OCI-M1 (cell line): ENCODE measurements around the gene DGKG.
A peak's percentile ranks its signal among the peaks of the same experiment; 100 is the strongest.

Experiments
- DNase-seq: peaks from one replicate; lab custom pipeline; 2025; lab: John Stamatoyannopoulos, UW

Gene DGKG

DNA sequence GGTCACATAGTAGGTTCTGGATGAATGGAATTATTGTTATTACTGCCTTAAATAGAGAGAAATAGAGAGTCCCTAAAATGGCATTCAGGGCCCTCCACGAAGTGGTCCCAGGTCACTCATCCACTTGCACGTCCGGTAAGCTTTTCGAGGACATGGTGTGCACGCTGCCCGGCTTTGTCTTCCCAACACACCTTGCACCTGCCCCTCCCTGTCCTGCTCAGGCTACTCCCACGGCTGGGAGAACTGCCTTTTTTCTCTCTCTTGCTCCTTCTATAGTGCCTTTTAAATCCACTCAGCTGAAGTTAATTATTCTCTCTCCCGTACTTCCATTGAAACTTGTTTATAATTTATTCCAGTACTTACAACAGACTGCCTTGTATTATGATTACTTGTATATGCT, 5.6 kb upstream of the DGKG start:
- no peak for DNase-seq

DNA sequence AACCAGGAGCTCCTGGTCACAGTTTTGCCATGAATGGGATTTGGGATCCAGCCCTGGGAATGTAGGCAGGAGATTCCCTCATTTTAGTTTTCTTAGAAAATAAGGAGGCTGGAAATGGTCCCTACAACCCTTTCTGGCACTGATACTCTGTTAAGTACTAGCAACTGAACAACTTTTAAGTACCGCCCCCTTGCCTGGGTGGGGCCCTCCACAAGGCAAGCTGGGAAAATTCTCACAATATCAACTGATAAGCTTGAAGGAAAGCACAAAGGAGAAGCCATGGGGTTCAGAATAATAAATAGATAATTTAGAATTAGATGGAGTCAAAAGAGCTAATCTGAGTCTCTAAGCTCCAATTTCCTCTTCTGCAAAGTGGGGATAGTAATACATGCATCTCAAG, 4.2 kb upstream of the DGKG start:
- peak; percentile 0 for DNase-seq

DNA sequence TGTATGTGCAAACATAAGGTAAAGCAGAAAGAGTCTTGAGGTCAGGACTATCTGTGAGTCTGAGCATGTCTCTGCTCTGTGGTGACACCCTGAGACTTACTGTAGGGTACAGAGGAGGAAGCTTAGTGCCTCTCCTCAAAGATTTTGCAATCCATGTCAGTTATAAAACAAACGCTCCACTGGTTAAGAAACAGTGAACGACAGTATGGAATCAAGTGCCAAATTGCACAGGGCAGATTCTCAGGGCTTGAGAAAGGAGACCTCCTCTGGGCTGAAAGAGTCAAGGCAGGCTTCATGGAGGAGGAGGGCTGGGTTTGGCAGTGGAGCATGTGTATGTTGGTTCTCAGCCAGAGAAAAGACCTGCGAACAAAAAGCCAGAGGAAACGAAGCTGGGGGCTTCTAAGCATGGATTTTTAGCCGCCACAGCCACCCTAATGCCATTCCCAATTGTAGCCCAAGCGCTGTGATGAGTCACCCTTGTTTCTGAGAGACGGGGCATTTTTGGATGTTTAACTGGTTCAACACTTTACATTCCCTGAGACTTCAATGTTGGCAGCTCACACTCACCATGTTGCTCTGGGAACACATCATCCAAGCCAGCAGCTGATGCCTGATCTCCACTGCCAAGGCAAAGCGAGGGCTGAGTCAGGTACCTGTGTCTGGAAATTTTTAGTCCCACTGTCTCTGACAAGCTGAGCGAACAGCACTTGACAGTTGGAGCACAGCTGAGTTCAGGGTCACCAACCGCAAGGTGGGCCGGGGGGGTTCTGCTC, 3.4 kb upstream of the DGKG start:
- no peak for DNase-seq

DNA sequence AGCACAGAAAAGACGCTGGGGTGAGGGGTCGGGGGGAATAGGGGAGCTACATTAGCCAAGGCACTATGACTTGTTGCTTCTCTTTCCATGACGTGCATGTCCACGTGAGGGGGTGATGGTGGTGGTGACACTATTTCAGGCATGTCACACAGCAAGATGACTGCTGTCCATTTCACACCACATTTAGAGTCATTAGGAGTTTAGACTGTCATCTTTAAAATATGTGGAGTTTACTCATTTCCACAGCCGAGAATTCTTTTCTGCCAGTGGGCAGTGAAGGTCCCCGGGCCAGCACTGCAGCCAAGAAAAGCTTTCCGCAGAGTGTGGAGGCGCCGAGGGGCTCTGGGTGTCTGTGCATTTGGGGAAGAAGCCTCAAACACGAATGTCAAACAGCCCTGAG, 954 bp upstream of the DGKG start:
- no peak for DNase-seq

DNA sequence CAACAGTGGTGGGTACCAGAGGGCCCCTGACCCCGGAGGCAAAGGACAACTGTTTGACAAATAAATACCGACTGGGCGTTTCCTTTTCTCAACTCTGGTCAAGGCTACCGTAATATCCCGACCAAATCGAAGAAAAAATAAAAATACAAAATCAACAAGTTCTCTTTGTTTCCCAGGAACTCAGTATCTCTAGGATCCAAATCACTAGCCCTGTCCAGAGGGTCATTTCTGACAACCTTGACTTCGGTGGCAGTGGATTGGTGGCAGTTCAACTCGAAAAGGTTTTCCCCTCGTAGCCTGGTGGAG, 456 bp upstream of the DGKG start:
- DNase-seq, result no peak

DNA sequence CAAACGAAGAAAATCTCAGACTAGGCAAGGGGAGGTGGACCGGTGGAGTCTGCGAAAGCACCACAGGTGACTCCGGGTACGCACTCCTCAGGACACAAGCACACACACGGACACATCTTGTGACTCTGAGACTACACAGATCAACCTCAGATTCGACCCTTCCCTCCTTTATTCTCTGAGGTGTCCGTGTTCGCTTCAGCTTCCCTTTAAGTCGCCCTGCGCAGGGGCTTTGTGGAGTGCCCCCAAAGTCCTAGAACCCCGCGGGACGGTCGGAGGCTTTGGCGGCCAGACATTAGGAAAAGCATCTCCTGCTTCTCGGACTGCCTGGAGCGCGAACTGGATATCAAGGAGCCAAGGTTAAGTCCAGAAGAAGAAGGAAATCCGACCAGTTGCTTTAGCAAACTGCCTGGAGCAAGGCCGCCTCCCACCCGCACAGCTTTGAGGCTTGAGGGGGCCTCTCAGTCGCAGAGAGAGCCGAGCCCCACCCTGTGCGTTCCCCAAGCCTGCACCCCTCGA, 730 bp downstream of the DGKG start:
- DNase-seq, result no peak

DNA sequence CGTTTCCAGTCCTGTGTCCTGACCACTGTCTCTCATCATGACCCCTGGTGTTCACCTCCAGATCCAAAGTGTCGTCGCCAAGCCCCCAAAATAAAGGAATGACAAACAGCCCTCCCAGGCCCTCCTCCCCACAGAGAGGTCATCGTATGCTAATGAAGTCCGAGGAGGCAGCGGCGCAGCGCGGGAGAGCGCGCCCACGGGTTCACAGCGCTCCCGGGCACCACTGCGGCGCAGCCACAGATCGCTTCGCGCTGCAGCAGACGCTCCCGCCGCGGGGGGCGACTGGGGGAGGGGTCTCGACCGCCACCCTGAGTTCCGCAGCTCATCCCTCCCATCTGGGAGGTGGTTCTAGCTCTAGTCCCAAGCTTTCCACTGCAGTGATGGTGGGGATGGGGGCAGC, 1.3 kb downstream of the DGKG start:
- DNase-seq, result no peak

DNA sequence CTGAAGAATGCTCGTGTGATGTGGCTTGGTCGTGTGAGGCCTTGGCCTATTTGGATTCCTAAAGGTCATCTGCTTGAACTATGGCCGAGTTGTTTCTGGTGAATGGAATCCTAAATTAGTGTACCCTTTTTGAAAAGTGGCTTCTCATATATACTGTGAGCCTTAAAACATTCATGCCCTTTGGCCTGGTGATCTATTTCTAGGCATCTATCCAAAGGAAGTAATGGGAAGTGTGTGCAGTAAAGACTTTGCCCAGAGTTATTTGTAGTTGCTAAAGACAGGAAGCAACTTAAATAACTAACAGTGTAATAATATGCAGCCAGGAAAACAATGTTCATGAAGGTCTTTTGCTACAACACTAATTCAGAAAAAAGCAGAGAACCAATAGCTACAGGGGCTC, 3.0 kb downstream of the DGKG start:
- no peak for DNase-seq

DNA sequence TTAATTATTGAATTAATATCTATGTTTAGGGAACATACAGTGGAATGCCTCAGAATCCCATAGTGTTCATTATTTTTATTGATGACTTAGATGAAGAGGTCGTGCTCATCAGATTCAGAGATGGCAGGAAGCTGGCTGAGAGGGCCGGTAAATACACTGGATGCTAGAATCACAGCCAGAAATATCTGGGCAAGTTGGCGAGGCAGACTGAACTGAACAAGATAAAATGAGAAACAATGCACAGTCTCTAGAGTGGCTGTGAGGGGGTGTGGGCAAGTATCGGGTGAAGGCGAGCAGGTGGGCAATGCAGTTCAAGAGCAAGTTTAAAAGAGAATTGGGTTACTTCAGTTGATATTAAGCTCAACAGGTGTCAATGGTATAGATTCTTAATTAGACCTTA, 5.9 kb downstream of the DGKG start:
- no peak for DNase-seq

DNA sequence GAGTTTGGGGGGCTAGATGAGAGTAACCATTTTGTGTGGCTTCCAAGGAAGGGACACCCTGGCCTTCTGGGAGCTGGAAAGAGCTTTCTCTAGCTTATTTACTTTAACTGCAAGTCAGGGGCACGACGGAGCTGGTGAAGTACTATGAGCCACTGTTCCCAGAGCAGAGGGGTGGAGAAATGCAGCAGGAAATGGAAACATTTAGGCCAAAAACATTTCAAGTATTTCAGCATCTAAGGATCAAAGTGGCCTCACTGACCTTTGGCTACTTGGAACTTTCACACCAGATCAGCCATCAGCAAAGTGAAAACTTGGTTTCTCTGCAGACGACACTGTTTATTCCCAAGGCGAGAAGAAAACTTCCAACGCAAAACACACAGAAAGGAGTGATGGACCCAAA, 7.9 kb downstream of the DGKG start:
- no peak for DNase-seq

DNA sequence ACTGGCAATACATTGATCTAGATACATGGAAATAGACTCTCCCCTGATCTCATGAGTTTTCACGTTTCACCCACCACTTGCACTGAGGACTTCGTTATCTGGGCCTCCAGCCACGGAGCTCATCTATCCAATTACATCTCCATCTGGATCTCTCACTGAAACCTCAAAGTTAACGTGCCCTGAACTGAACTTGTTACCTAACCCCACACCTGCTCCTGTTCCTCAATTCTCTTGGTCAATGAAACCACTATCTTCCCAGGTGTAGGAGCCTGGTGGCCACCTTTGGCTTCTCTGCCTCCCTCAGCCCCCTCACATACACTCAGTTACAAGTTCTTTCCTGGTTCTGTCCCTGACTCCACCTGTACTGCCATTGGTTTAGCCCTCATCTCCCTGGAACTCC, 9.7 kb downstream of the DGKG start:
- DNase-seq, result no peak

DNA sequence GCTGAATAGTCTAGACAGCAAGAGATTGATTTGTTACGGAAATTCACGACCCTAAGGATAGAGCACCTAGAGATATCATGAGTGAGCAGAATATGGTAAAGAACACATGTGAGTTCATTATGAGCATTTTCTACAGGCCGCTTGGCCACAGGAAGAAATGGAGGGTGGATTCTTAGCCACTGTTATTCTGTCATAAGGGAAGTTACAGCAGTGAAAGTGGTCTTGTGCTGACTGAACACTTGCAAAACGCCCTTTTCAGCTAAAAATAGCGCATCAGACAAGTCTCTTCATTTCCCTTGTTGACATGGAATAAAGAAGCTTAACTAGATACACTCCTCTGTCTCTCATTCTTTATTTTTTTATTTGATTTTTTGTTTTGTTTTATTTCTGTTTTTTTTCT, 19.8 kb downstream of the DGKG start:
- DNase-seq, result no peak

DNA sequence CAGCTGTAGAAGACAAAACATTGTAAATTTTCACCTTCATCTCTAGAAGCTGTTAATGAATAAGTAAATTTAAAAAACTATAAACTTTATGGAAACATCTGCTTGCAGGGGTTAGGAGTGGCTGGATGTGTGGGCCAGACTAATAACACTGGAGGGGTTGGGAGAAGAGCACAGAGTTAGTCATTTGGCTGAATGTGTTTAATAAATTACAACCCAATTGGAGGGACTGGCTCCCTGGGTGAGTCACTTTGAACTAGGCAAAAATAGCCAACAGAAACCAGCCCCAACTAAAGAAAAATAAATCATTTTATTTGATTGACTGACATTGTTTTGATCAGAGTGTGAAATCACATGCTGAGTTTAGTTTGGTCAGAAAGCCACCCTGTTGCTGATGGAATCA, 21.8 kb downstream of the DGKG start:
- no peak for DNase-seq

DNA sequence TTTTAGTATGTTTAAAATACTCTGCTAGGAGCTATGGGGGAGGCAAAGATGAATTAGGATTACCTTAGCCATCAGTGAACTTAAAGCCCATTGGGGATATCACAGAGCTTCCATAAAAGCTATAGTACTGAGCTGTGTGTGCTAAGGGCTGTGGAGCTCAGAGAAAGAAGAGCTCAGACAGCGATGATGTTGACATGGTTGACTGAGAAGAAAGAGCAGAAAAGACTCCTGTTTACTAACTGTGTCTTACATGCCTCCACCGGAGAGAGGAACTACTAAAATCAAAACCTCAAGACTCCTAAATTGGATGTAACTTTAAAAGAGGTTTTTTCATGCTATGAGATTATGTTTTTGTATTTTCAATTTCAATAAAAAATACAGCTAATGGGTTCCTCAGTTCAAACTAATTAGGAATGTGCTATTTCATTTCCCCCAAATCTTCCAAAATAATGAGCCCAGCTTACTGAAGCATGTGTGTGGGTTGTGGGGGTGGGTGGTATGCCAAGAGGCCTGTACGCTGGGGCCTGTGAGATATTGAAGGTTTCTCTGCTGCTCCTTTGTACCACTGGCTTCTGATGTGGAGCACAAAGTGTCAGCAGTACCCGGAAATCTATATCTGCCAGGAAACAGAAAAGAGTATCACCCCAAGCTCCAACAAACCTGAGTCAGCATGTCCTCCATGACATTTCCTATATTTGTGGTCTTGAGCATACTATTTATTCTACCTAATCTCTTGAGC, 22.7 kb downstream of the DGKG start:
- no peak for DNase-seq

DNA sequence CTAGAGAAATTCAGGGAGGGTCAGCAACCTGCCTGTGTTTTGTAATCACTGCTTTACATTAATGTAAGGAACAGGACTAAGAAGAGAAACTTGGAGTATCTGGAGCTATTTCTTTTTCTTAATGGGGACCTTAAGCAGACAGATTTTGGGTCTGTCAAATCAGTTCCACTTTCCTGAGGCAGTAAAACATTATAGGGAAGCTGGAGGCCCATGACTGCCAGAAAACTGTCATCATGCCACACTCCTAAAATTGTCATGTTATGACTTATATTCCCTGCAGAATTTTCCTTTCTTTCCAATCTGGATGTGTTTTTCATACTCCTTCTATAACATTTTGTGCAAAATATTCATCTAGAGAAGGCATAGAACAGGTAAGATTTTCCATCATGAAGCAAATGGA, 28.8 kb downstream of the DGKG start:
- DNase-seq, result no peak

DNA sequence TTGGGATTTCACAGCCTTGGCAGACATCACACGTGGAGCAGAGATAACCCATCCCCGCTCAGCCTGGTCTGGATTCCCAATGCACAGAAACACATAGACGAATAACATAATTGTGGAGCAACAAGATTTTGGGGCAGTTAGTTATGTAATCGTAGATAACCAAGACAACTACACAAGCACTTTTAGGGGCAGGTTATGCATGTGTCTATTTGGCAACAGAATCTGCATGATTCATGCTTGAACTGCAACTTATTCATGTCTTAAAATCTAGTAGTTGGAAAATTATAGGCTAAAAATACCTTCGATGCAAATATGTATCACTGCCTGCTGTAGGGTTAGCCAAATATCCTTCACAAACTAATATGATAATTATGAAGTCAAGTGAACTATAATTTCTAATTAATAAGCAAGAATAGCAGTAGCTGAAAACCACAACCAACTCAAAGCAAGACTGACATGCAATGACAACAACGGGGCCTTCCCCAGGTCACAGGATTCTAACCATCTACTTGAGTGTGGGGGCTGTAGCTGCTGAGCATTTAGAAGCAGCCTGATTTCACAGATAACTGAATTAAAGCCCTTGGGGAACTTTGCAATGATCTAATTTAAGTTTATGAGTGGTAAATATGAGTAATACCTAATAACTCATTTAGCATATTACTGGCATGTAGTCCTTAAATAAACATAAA, 31.1 kb downstream of the DGKG start:
- DNase-seq, result no peak

DNA sequence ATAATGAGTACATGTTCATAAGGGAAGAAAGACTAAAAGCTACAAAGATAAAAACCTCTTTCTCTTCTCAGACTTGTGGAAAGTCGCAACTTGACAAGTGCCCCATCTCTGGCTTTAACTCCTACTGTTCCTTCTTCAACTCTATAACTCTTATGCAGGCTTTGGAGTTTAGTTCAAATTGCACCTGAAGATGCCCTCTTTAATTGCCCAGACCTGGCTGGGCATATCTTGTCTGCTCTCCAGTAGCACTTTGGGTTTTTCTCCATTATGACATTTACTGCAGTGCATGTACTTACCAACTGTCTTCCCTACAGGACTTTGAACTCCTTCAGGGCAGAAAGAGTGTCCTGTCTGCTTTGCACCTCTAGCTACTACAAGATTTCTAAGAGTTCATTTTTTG, 32.4 kb downstream of the DGKG start:
- DNase-seq, result no peak

DNA sequence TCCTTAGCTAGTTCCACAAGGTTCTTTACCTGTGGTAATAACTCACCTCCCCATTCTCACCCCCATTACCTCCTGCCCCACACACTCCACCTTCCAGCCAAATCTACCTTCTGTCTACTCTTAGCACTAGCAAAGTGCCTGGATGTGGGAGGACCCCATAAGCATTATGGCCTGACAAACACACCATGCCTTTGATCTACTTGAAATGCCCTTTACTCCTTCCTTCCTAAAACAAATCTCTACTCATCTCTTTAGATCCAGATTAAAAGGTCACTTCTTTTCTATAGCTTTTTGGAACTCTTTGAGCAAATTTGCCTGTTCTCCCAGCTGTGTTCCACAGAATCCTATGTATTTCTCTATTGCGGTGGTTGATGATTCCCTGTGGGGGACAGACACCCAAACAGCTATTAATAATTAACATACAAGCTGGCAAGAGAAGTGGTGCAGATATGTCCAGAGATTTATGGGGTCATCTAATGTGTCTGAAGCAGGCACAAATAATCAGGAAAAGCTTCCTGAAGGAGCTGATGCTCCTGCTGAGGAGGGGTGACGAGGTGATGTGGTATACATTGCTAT, 34.0 kb downstream of the DGKG start:
- DNase-seq, result no peak

DNA sequence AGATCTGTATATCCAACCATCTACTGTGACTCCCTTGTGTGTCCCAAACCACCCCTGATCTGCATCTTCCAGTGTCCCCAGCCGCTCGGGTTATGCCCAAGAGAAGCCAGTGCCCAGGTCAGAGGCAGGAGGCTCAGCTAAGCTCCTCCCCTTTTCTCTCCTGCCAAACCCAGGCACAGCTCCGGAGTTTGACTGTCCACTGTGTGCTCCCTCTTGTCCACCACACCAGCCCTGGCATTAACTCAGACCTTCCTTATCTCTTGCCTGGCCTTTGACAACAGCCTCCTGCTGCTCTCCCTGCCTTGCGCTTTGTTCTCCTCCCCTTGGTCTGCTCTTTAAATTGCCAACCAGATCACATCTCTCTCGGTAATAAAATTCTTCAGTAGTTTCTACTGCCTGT, 39.3 kb downstream of the DGKG start:
- DNase-seq, result no peak

DNA sequence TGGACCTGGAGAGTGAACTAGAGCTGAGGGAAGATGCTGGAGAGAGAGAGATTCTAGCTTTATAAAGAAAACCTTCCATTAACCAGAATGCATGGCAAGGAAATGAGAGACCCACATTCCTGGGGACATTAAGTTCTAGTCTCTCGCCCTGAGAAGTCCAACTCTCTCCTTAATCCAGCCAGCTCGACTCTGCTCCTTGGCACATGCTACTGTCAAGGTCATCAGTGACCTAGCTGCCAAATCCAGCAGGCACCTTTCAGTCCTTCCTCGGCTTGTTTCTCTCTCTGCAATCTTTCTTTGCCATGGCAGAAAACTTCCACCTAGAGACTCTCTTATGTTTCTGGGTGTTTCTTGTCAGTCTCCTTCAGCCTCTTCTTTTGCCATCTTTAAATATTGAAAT, 40.3 kb downstream of the DGKG start:
- no peak for DNase-seq

DNA sequence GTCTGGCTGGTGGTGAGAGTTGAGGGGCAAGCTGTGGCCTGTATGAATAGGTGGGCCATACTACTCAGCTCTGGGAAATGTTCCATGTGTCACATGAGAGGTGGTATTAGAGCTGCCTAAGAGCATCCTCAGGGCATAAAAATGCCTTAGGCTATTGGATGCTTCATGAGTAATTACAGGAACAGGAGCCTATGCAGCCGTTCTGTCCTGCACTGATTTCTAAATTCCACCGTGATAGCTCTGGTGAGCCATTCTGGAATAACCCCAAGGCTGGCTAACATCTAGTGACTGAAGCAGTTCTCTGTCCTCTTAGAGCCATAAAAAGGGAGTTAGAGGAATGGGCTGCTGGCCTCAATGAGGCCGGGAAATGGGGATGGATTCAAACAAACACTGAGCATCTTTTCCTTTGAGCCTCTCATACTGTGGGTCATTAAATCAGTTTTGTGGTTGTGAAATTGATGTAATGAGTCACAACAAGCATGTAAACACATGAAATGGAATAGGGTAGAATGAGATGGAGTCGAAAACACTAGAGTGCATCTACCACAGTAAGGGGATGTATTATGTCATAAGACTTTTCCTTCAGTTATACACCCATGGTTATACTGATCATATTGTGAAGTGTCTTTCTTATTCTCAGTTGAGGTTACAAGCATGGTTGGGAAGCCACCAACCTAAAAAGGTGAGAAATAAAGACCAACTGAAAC, 41.0 kb downstream of the DGKG start:
- DNase-seq, result no peak

DNA sequence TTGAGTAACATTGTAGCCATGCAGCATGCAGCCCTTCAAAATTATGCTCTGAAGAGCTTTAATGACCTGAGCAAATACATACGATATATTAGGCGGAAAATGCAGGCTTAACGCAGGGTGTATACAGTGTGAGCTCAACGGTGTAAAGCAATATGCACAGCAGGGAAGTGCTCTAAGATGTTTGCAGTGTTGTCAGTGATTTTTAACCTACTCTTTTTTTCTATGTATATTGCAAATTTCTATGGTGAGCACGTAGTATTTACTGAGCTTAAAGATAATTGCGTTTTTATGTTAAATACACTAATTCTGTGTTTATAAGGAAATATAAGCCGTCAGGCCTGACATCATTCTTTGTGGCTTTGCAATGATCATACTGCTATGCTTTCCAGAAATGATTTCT, 42.1 kb downstream of the DGKG start:
- DNase-seq, result no peak
